WTC11 (cell line): ENCODE data around the gene ABTB2. TPM values are rescaled to one million over a fixed set of nuclear protein-coding genes. Genes with fewer than 3 reads are reported as not detected.

Source experiments
- ATAC-seq: fragments of 200-7000 bp; cut with Tn5 transposase; 2 replicates; pipeline ENCODE4 v1.10.0; 2021; ENCODE audit warnings: mild to moderate bottlenecking, moderate library complexity
- CTCF ChIA-PET: fragments of 300-600 bp; sonication (Branson Sonifier 250); formaldehyde crosslinking; loops from one replicate; lab custom pipeline; 2021; ENCODE audit warnings: antibody characterized with exemption; lab: Charles Lee
- POLR2A ChIA-PET: fragments of 350-600 bp; sonication (Branson Sonifier 250); formaldehyde crosslinking; loops from one replicate; lab custom pipeline; 2021; ENCODE audit warnings: antibody characterized with exemption; lab: Charles Lee
- DNase-seq: peaks from one replicate; pipeline ENCODE4 v3.0.0; 2021; ENCODE audit warnings: low spot score
- H3K27ac Mint-ChIP-seq: 2 replicates; pipeline ENCODE4 v1.8.0; 2021; ENCODE audit warnings: mixed read lengths
- H3K27me3 Mint-ChIP-seq: 2 replicates; pipeline ENCODE4 v1.8.0; 2021; ENCODE audit warnings: low read depth, mild to moderate bottlenecking, moderate library complexity, mixed read lengths
- H3K36me3 Mint-ChIP-seq: 2 replicates; pipeline ENCODE4 v1.8.0; 2021; ENCODE audit warnings: mixed read lengths
- H3K4me1 Mint-ChIP-seq: 2 replicates; pipeline ENCODE4 v1.8.0; 2022; ENCODE audit warnings: mixed read lengths
- H3K4me3 Mint-ChIP-seq: 2 replicates; pipeline ENCODE4 v1.8.0; 2021; ENCODE audit warnings: mild to moderate bottlenecking, moderate library complexity, mixed read lengths
- H3K9me3 Mint-ChIP-seq: 2 replicates; pipeline ENCODE4 v1.8.0; 2021; ENCODE audit warnings: mixed read lengths
- ARID4B ChIP-seq: sonication (generic); formaldehyde crosslinking; IDR thresholded peaks from 2 replicates; pipeline ENCODE4 v1.8.0; 2023; ENCODE audit warnings: missing genetic modification reagents, mild to moderate bottlenecking, borderline replicate concordance
- ATF2 ChIP-seq: sonication (generic); formaldehyde crosslinking; IDR thresholded peaks from 2 replicates; pipeline ENCODE4 v1.8.1; 2022; ENCODE audit warnings: low read depth, missing genetic modification reagents, borderline replicate concordance
- CDX4 ChIP-seq: fragments of 250-450 bp; sonication (Bioruptor Pico); IDR thresholded peaks from 2 replicates; pipeline ENCODE4 v1.9.0; 2021; ENCODE audit warnings: moderate library complexity, mild to moderate bottlenecking, inconsistent platforms, borderline replicate concordance
- CREB1 ChIP-seq: sonication (generic); formaldehyde crosslinking; IDR thresholded peaks from 2 replicates; pipeline ENCODE4 v1.8.0; 2023; ENCODE audit warnings: mild to moderate bottlenecking, missing genetic modification reagents
- ELF4 ChIP-seq: sonication (generic); formaldehyde crosslinking; IDR thresholded peaks from 2 replicates; pipeline ENCODE4 v1.8.1; 2022; ENCODE audit warnings: low read depth, mild to moderate bottlenecking, moderate library complexity, missing genetic modification reagents
- EMX1 ChIP-seq: fragments of 250-450 bp; sonication (Bioruptor Pico); IDR thresholded peaks from 2 replicates; pipeline ENCODE4 v1.8.0; 2021; ENCODE audit warnings: mild to moderate bottlenecking
- MLX ChIP-seq: sonication (generic); formaldehyde crosslinking; IDR thresholded peaks from 2 replicates; pipeline ENCODE4 v1.8.1; 2023; ENCODE audit warnings: mild to moderate bottlenecking, missing genetic modification reagents, moderate library complexity
- NFYB ChIP-seq: sonication (generic); formaldehyde crosslinking; conservative IDR thresholded peaks from 2 replicates; pipeline ENCODE4 v1.8.0; 2022; ENCODE audit warnings: low read depth, missing genetic modification reagents
- NR1H2 ChIP-seq: sonication (generic); formaldehyde crosslinking; IDR thresholded peaks from 2 replicates; pipeline ENCODE4 v1.9.0; 2021; ENCODE audit warnings: mild to moderate bottlenecking, moderate library complexity, missing genetic modification reagents
- PRRX2 ChIP-seq: fragments of 250-450 bp; sonication (Bioruptor Pico); IDR thresholded peaks from 2 replicates; pipeline ENCODE4 v1.8.0; 2021; ENCODE audit warnings: mild to moderate bottlenecking
- RORB ChIP-seq: fragments of 250-450 bp; sonication (Bioruptor Pico); IDR thresholded peaks from 2 replicates; pipeline ENCODE4 v1.9.0; 2021; ENCODE audit warnings: mild to moderate bottlenecking
- SP1 ChIP-seq: sonication (generic); formaldehyde crosslinking; conservative IDR thresholded peaks from 2 replicates; pipeline ENCODE4 v1.8.1; 2022; ENCODE audit warnings: missing genetic modification reagents
- TEAD1 ChIP-seq: sonication (generic); formaldehyde crosslinking; IDR thresholded peaks from 2 replicates; pipeline ENCODE4 v1.8.0; 2022; ENCODE audit warnings: mild to moderate bottlenecking, missing genetic modification reagents
- ZNF317 ChIP-seq: sonication (generic); formaldehyde crosslinking; IDR thresholded peaks from 2 replicates; pipeline ENCODE4 v1.8.1; 2023; ENCODE audit warnings: low read depth, mild to moderate bottlenecking, moderate library complexity, missing genetic modification reagents, borderline replicate concordance
- ZNF416 ChIP-seq: fragments of 250-450 bp; sonication (Bioruptor Pico); IDR thresholded peaks from 2 replicates; pipeline ENCODE4 v1.9.0; 2021; ENCODE audit warnings: mild to moderate bottlenecking, inconsistent platforms
- ZNF532 ChIP-seq: fragments of 250-450 bp; sonication (Bioruptor Pico); IDR thresholded peaks from 2 replicates; pipeline ENCODE4 v1.9.0; 2021; ENCODE audit warnings: mild to moderate bottlenecking, borderline replicate concordance
- total RNA-seq: library from RNA; stranded (reverse); gene quantifications from 3 replicates; pipeline ENCODE4 v1.2.3, GENCODE V29; 2021

ABTB2 gene
- total RNA-seq, 1 experiment from 2014 or later, result 12.8 TPM

- CTCF ChIA-PET, result interaction anchor here (0.8 to 2.1 kb wide), 6 partner anchors 11 to 353 kb away, joined by 3 to 8 read pairs (median 4); partner anchors contain the start of gene ELF5
- ATAC-seq, result no peak
These were observed 197.0 kb downstream of the ABTB2 start for GRCh38 chr11:34160791-34161190.

GRCh38 chr11:34160049-34160721 lies 197.6 kb downstream of the ABTB2 start:
- Mint-ChIP-seq H3K9me3 (no peaks in the 10 kb centered on the region), H3K27ac (no peak overlapping the region), H3K4me1 (no peaks in the 10 kb centered on the region), H3K27me3 (no peaks in the 10 kb centered on the region), H3K4me3 (no peak overlapping the region), H3K36me3 (no peaks in the 10 kb centered on the region)
- ChIA-PET CTCF (interaction anchor here (1.0 to 2.1 kb wide), 3 partner anchors 14 to 332 kb away, joined by 4 to 8 read pairs (median 5); no protein-coding TSS in a partner anchor), POLR2A (no interaction called here)
- DNase-seq (no peak), ATAC-seq (no peak)
- TF ChIP-seq TEAD1 (CRISPR knock-in tag) (no peak), ARID4B (CRISPR knock-in tag) (no peak), NFYB (CRISPR knock-in tag) (no peak), ATF2 (no peak), SP1 (no peak), CREB1 (CRISPR knock-in tag) (no peak), PRRX2 (CRISPR knock-in tag) (no peak), RORB (CRISPR knock-in tag) (no peak)

More at GRCh38 chr11:34160791-34161190, 197.0 kb downstream of the ABTB2 start:
- no peak for TF ChIP-seq ZNF416 (CRISPR knock-in tag)
- TF ChIP-seq ZNF317 (CRISPR knock-in tag), result no peak
- no peak for TF ChIP-seq CDX4
- no peak for TF ChIP-seq EMX1
- TF ChIP-seq MLX (CRISPR knock-in tag), result no peak
- no peak for TF ChIP-seq ELF4
- TF ChIP-seq NR1H2 (CRISPR knock-in tag), result no peak
- TF ChIP-seq ZNF532 (CRISPR knock-in tag), result no peak
- POLR2A ChIA-PET, result no interaction called here
- Mint-ChIP-seq H3K9me3 (no peaks in the 10 kb centered on the region), H3K4me3 (no peak overlapping the region), H3K27ac (no peak overlapping the region), H3K36me3 (no peaks in the 10 kb centered on the region), H3K4me1 (no peaks in the 10 kb centered on the region), H3K27me3 (no peaks in the 10 kb centered on the region)
- no peak for DNase-seq
